HCT116 (cell line): Measurements from ENCODE around the gene HPCAL1. TPM values are rescaled to one million over a fixed set of nuclear protein-coding genes. Genes with fewer than 3 reads are reported as not detected.

Source experiments
- ATAC-seq: fragments of 200-7000 bp; cut with Tn5 transposase; 2 replicates; pipeline ENCODE4 v1.9.1; 2020; ENCODE audit warnings: mild to moderate bottlenecking, moderate library complexity
- BruUV-seq: library from RNA; stranded (reverse); fragments of 400-500 nt; replicated peaks from 2 replicates; lab custom pipeline; 2021; lab: Mats Ljungman, UMichigan
- CTCF ChIA-PET: fragments of 300-600 bp; sonication (Branson Sonifier 250); formaldehyde crosslinking; loops from one replicate; lab custom pipeline; 2021; ENCODE audit warnings: antibody characterized with exemption; lab: Charles Lee
- POLR2A ChIA-PET: fragments of 300-600, 350-600 bp; sonication (Branson Sonifier 250); formaldehyde crosslinking; loops from one replicate; lab custom pipeline; 2021; ENCODE audit warnings: antibody characterized with exemption; lab: Charles Lee
- RAD21 ChIA-PET, 2 experiments: fragments of 300-600 bp; sonication (Branson Sonifier 250); formaldehyde crosslinking; loops; one replicate each; lab custom pipeline; 2023; ENCODE audit warnings: low total read pairs in 2 of 2; ENCODE audit not compliant: uncharacterized antibody in 2 of 2, unreplicated experiment in 2 of 2, low non-redundant PET in 1 of 2; lab: Charles Lee
- DNase-seq: peaks from one replicate; pipeline ENCODE4 v3.0.0-alpha.2; 2010; ENCODE audit warnings: low read depth, low spot score
- H2AFZ ChIP-seq: fragments of 200-600 bp; shearing (Covaris generic), sonication (generic); 2 replicates; pipeline ENCODE4 v1.6.1; 2017; ENCODE audit warnings: low read depth, mixed run types, mixed read lengths, antibody characterized with exemption, low read length; ENCODE audit not compliant: poor library complexity, severe bottlenecking
- H3K27ac ChIP-seq: 2 replicates; pipeline ENCODE4 v1.5.1; 2012; ENCODE audit warnings: low read depth, low read length
- H3K27me3 ChIP-seq: fragments of 200-600 bp; sonication (generic); 2 replicates; pipeline ENCODE4 v1.6.1; 2016; ENCODE audit warnings: mixed run types, low read length, mixed read lengths; ENCODE audit not compliant: insufficient read depth
- H3K36me3 ChIP-seq, 2 experiments: fragments of 200-500 bp in 1 of 2; fragments of 200-600 bp in 1 of 2; sonication (Bioruptor generic) in 1 of 2; sonication (generic) in 1 of 2; 2 replicates each; pipeline versions ENCODE4 v1.5.1 to v1.6.1; 2014 to 2016; ENCODE audit warnings: low read length in 2 of 2, inconsistent platforms in 1 of 2, mixed read lengths in 1 of 2, mixed run types in 1 of 2; ENCODE audit not compliant: insufficient read depth in 2 of 2, control insufficient read depth in 1 of 2
- H3K4me1 ChIP-seq, 2 experiments: fragments of 200-600 bp in 1 of 2; sonication (generic) in 1 of 2; 2 replicates each; pipeline versions ENCODE4 v1.5.1 to v1.6.1; 2012 to 2017; ENCODE audit warnings: low read length in 2 of 2, inconsistent platforms in 1 of 2, mild to moderate bottlenecking in 1 of 2, mixed read lengths in 1 of 2, mixed run types in 1 of 2, moderate library complexity in 1 of 2; ENCODE audit not compliant: insufficient read depth in 2 of 2, control insufficient read depth in 1 of 2
- H3K4me2 ChIP-seq: fragments of 200-600 bp; sonication (generic); 2 replicates; pipeline ENCODE4 v1.6.1; 2017; ENCODE audit warnings: mixed run types, low read length, mixed read lengths
- H3K4me3 ChIP-seq, 2 experiments: fragments of 200-600 bp in 1 of 2; sonication (generic) in 1 of 2; replicated peaks in 1 of 2; 2 replicates each; pipeline ENCODE4 v1.5.1; 2011 to 2016; ENCODE audit warnings: low read length in 2 of 2, control low read depth in 1 of 2, low read depth in 1 of 2, mild to moderate bottlenecking in 1 of 2, mixed read lengths in 1 of 2, mixed run types in 1 of 2
- H3K79me2 ChIP-seq: fragments of 200-600 bp; sonication (generic); 2 replicates; pipeline ENCODE4 v1.6.1; 2017; ENCODE audit warnings: mild to moderate bottlenecking, mixed run types, low read length, moderate library complexity, mixed read lengths; ENCODE audit not compliant: insufficient read depth
- H3K9ac ChIP-seq: fragments of 200-600 bp; sonication (generic); 2 replicates; pipeline ENCODE4 v1.6.1; 2016; ENCODE audit warnings: low read length, mixed read lengths
- H3K9me2 ChIP-seq: fragments of 200-600 bp; sonication (generic), shearing (Covaris generic); 2 replicates; pipeline ENCODE4 v1.6.1; 2017; ENCODE audit warnings: mixed run types, mild to moderate bottlenecking, moderate library complexity; ENCODE audit not compliant: insufficient read depth
- H3K9me3 ChIP-seq, 2 experiments: fragments of 200-500 bp in 1 of 2; fragments of 200-600 bp in 1 of 2; sonication (Bioruptor generic) in 1 of 2; sonication (generic) in 1 of 2; 2 replicates each; pipeline ENCODE4 v1.6.1; 2014 to 2017; ENCODE audit warnings: low read length in 2 of 2, mixed read lengths in 2 of 2, inconsistent platforms in 1 of 2, low read depth in 1 of 2, mild to moderate bottlenecking in 1 of 2, mixed run types in 1 of 2, moderate library complexity in 1 of 2; ENCODE audit not compliant: control insufficient read depth in 1 of 2, insufficient read depth in 1 of 2
- H4K20me1 ChIP-seq: fragments of 200-600 bp; sonication (generic), shearing (Covaris generic); 2 replicates; pipeline ENCODE4 v1.6.1; 2017; ENCODE audit warnings: mixed run types, mild to moderate bottlenecking, moderate library complexity; ENCODE audit not compliant: insufficient read depth
- ATF3 ChIP-seq: IDR thresholded peaks from 2 replicates; pipeline ENCODE4 v1.6.1; 2012
- CEBPB ChIP-seq: IDR thresholded peaks from 2 replicates; pipeline ENCODE4 v1.6.1; 2012; ENCODE audit warnings: low read depth
- EZH2phosphoT487 ChIP-seq: fragments of 200-600 bp; IDR thresholded peaks from 2 replicates; pipeline ENCODE4 v1.6.1; 2018; ENCODE audit warnings: antibody characterized with exemption, borderline replicate concordance
- JUND ChIP-seq: IDR thresholded peaks from 2 replicates; pipeline ENCODE4 v1.6.1; 2012
- MAX ChIP-seq: IDR thresholded peaks from 2 replicates; pipeline ENCODE4 v1.6.1; 2012
- POLR2A ChIP-seq: IDR thresholded peaks from 2 replicates; pipeline ENCODE4 v1.7.0; 2011; ENCODE audit warnings: borderline replicate concordance; ENCODE audit not compliant: insufficient read depth, insufficient read length; ENCODE audit errors: extremely low read depth
- RAD21 ChIP-seq: IDR thresholded peaks from 2 replicates; pipeline ENCODE4 v1.6.1; 2012; ENCODE audit warnings: low read depth, mild to moderate bottlenecking
- SIN3A ChIP-seq: IDR thresholded peaks from 2 replicates; pipeline ENCODE4 v1.6.1; 2012; ENCODE audit warnings: low read depth
- SRF ChIP-seq: IDR thresholded peaks from 2 replicates; pipeline ENCODE4 v1.6.1; 2012; ENCODE audit warnings: low read depth
- YY1 ChIP-seq: IDR thresholded peaks from 2 replicates; pipeline ENCODE4 v1.6.1; 2011; ENCODE audit warnings: low read length, low read depth, moderate library complexity, mild to moderate bottlenecking; ENCODE audit not compliant: insufficient replicate concordance; ENCODE audit errors: extremely low read depth
- ZBTB33 ChIP-seq: IDR thresholded peaks from 2 replicates; pipeline ENCODE4 v1.6.1; 2011; ENCODE audit warnings: mild to moderate bottlenecking, low read length, moderate library complexity; ENCODE audit not compliant: insufficient replicate concordance; ENCODE audit errors: extremely low read depth
- ZNF274 ChIP-seq: fragments of 200-500 bp; sonication (Bioruptor generic); IDR thresholded peaks from 2 replicates; pipeline ENCODE4 v1.6.1; 2014; ENCODE audit warnings: mild to moderate bottlenecking, low read depth, low read length, inconsistent platforms
- intact Hi-C: fragments of 100-400 bp; cut with micrococcal nuclease; formaldehyde crosslinking; loops from 2 replicates; pipeline ENCODE4 v1.10.0; 2022
- total RNA-seq: library from RNA; stranded (reverse); gene quantifications from one replicate; pipeline ENCODE4 v1.2.1, GENCODE V29; 2021; ENCODE audit not compliant: unreplicated experiment

HPCAL1 gene
- total RNA-seq, 1 experiment from 2014 or later, result 111 TPM

- DNase-seq, result no peak
- H2AFZ ChIP-seq, result no peak overlapping the region
- TF ChIP-seq SIN3A, result no peak
- TF ChIP-seq MAX, result no peak
- no peak for TF ChIP-seq POLR2A
- TF ChIP-seq ATF3, result no peak
- TF ChIP-seq JUND, result no peak
- no peak for TF ChIP-seq EZH2phosphoT487
- TF ChIP-seq ZNF274, result no peak
- no peak for TF ChIP-seq SRF
- no peak for TF ChIP-seq RAD21
- TF ChIP-seq YY1, result no peak
- TF ChIP-seq CEBPB, result no peak
- ChIA-PET CTCF (no interaction called here), RAD21 (no interaction called here), POLR2A (no interaction called here)
- H4K20me1 ChIP-seq, result no peaks in the 10 kb centered on the region
- H3K27me3 ChIP-seq, result no peaks in the 10 kb centered on the region
- H3K4me2 ChIP-seq, result no peak overlapping the region
- no peak overlapping the region for H3K4me3 ChIP-seq
- no peaks in the 10 kb centered on the region for H3K9me2 ChIP-seq
- no peaks in the 10 kb centered on the region for H3K9me3 ChIP-seq
- H3K79me2 ChIP-seq, result peaks cover 74% of the 10 kb centered on the region
- no peak overlapping the region for H3K9ac ChIP-seq
- intact Hi-C loops, result no loop called here
- no peak for ATAC-seq
- no TSS peak for BruUV-seq
- no peak overlapping the region for H3K27ac ChIP-seq
- H3K4me1 ChIP-seq, result no peaks in the 10 kb centered on the region
- H3K36me3 ChIP-seq, result no peaks in the 10 kb centered on the region
Measured at GRCh38 chr2:10372203-10372861, 69.6 kb downstream of the HPCAL1 start.

GRCh38 chr2:10372862-10373240 lies 70.1 kb downstream of the HPCAL1 start:
- DNase-seq, result no peak
- Histone ChIP-seq H2AFZ (no peak overlapping the region), H4K20me1 (no peaks in the 10 kb centered on the region), H3K4me2 (no peak overlapping the region), H3K27me3 (no peaks in the 10 kb centered on the region), H3K9me2 (no peaks in the 10 kb centered on the region), H3K36me3 (no peaks in the 10 kb centered on the region), H3K9ac (no peak overlapping the region), H3K4me1 (no peaks in the 10 kb centered on the region), H3K27ac (no peak overlapping the region), H3K9me3 (no peaks in the 10 kb centered on the region), H3K79me2 (peaks cover 74% of the 10 kb centered on the region), H3K4me3 (no peak overlapping the region)
- no peak for ATAC-seq
- RAD21 ChIA-PET, result no interaction called here
- TF ChIP-seq ZBTB33, result no peak
- POLR2A ChIA-PET, result no interaction called here
- intact Hi-C loops, result no loop called here
- BruUV-seq, result no TSS peak
- CTCF ChIA-PET, result no interaction called here
